Loucy (cell line): ENCODE data around the gene IFITM5.
"Not testable (repeated sequence)": the region's sequence is repeated elsewhere in the genome, so short reads cannot be mapped to it uniquely, and the experiment has no call there.

Source experiments
- H2AFZ ChIP-seq: fragments of 200-600 bp; sonication (generic); 2 replicates; pipeline ENCODE4 v1.6.0; 2016; ENCODE audit warnings: antibody characterized with exemption, mild to moderate bottlenecking, low read length, moderate library complexity
- H3F3A ChIP-seq: fragments of 200-600 bp; 2 replicates; pipeline ENCODE4 v1.6.0; 2016; ENCODE audit warnings: antibody characterized with exemption, low read depth, mild to moderate bottlenecking
- H3K27me3 ChIP-seq: fragments of 200-600 bp; sonication (generic); 2 replicates; pipeline ENCODE4 v1.6.1; 2014; ENCODE audit warnings: low read length, mild to moderate bottlenecking; ENCODE audit not compliant: insufficient read depth, poor library complexity, severe bottlenecking
- H3K36me3 ChIP-seq: fragments of 200-600 bp; sonication (generic); 2 replicates; pipeline ENCODE4 v1.6.1; 2016; ENCODE audit warnings: low read length; ENCODE audit not compliant: insufficient read depth
- H3K4me1 ChIP-seq: fragments of 200-600 bp; sonication (generic); 2 replicates; pipeline ENCODE4 v1.5.1; 2014; ENCODE audit warnings: low read length, mild to moderate bottlenecking; ENCODE audit not compliant: insufficient read depth, poor library complexity, severe bottlenecking
- H3K4me2 ChIP-seq: fragments of 200-600 bp; sonication (generic); 2 replicates; pipeline ENCODE4 v1.6.0; 2014; ENCODE audit warnings: antibody characterized with exemption, low read length, low read depth, mild to moderate bottlenecking; ENCODE audit not compliant: poor library complexity, severe bottlenecking
- H3K4me3 ChIP-seq: fragments of 200-600 bp; sonication (generic); 2 replicates; pipeline ENCODE4 v1.5.1; 2014; ENCODE audit warnings: low read length, mild to moderate bottlenecking, mixed read lengths; ENCODE audit not compliant: poor library complexity, severe bottlenecking
- H3K79me2 ChIP-seq: fragments of 200-600 bp; sonication (generic); 2 replicates; pipeline ENCODE4 v1.6.1; 2014; ENCODE audit warnings: low read length; ENCODE audit not compliant: insufficient read depth
- H3K9ac ChIP-seq: fragments of 200-600 bp; sonication (generic); 2 replicates; pipeline ENCODE4 v1.6.0; 2014; ENCODE audit warnings: mild to moderate bottlenecking, low read depth, low read length, moderate library complexity; ENCODE audit not compliant: poor library complexity, severe bottlenecking
- H3K9me2 ChIP-seq: fragments of 200-600 bp; sonication (generic); replicated peaks from 2 replicates; pipeline ENCODE4 v1.6.1; 2016; ENCODE audit warnings: low read depth, low read length, mixed read lengths
- H3K9me3 ChIP-seq: fragments of 200-600 bp; sonication (generic); 2 replicates; pipeline ENCODE4 v1.6.1; 2014; ENCODE audit warnings: mild to moderate bottlenecking, antibody characterized with exemption, low read length, low read depth; ENCODE audit not compliant: insufficient read depth
- H4K20me1 ChIP-seq: fragments of 200-600 bp; sonication (generic); 2 replicates; pipeline ENCODE4 v1.6.0; 2014; ENCODE audit warnings: antibody characterized with exemption, low read length, mild to moderate bottlenecking; ENCODE audit not compliant: insufficient read depth, poor library complexity, severe bottlenecking
- CTCF ChIP-seq: fragments of 200-600 bp; sonication (generic); conservative IDR thresholded peaks from 2 replicates; pipeline ENCODE4 v1.5.1; 2014; ENCODE audit warnings: mild to moderate bottlenecking, antibody characterized with exemption, low read length
- EZH2phosphoT487 ChIP-seq: fragments of 200-600 bp; IDR thresholded peaks from 2 replicates; pipeline ENCODE4 v1.6.1; 2018; ENCODE audit warnings: antibody characterized with exemption, mild to moderate bottlenecking, moderate library complexity, borderline replicate concordance

IFITM5 gene

GRCh38 chr11:329886-330253 lies 30.5 kb upstream of the IFITM5 start:
- no peaks in the 10 kb centered on the region for H3K9me3 ChIP-seq
- peaks cover 84% of the 10 kb centered on the region for H3K4me1 ChIP-seq
- peak overlapping the region; percentile 88 for H3K4me3 ChIP-seq
- H3K9me2 ChIP-seq: no peaks in the 10 kb centered on the region
- H3K79me2 ChIP-seq: peaks cover 60% of the 10 kb centered on the region
- H3K9ac ChIP-seq: peak overlapping the region; percentile 96
- peaks cover 40% of the 10 kb centered on the region for H3F3A ChIP-seq
- peak overlapping the region; percentile 82 for H3K4me2 ChIP-seq
- no peaks in the 10 kb centered on the region for H4K20me1 ChIP-seq
- no peak overlapping the region for H2AFZ ChIP-seq
- no peaks in the 10 kb centered on the region for H3K36me3 ChIP-seq
- no peaks in the 10 kb centered on the region for H3K27me3 ChIP-seq
- no peak for TF ChIP-seq EZH2phosphoT487
- no peak for TF ChIP-seq CTCF

DNA sequence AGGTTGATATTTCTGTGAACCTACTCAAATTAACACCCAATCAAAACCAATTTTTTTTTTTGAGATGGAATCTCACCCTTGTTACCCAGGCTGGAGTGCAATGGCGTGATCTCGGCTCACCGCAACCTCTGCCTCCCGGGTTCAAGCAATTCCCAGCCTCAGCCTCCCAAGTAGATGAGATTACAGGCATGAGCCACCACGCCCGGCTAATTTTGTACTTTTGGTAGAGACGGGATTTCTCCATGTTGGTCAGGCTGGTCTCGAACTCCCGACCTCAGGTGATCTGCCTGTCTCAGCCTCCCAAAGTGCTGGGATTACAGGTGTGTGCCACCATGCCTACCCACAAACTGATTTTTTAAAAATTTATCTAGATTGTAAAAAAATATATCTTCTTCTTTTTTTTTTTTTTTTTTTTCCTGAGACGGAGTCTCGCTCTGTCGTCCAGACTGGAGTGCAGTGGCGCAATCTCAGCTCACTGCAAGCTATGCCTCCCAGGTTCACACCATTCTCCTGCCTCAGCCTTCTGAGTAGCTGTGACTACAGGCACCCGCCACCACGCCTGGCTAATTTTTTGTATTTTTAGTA lies 29.3 kb upstream of the IFITM5 start:
- not testable (repeated sequence) for H3K27me3 ChIP-seq, H3K9me2 ChIP-seq, H3K36me3 ChIP-seq, H4K20me1 ChIP-seq, H2AFZ ChIP-seq, H3K9me3 ChIP-seq
- peak overlapping the region; percentile 85 for H3K4me2 ChIP-seq
- H3K9ac ChIP-seq: peak overlapping the region; percentile 96
- H3K4me1 ChIP-seq: peaks cover 84% of the 10 kb centered on the region
- H3F3A ChIP-seq: peaks cover 40% of the 10 kb centered on the region
- H3K79me2 ChIP-seq: peaks cover 56% of the 10 kb centered on the region
- peak overlapping the region; percentile 88 for H3K4me3 ChIP-seq

DNA sequence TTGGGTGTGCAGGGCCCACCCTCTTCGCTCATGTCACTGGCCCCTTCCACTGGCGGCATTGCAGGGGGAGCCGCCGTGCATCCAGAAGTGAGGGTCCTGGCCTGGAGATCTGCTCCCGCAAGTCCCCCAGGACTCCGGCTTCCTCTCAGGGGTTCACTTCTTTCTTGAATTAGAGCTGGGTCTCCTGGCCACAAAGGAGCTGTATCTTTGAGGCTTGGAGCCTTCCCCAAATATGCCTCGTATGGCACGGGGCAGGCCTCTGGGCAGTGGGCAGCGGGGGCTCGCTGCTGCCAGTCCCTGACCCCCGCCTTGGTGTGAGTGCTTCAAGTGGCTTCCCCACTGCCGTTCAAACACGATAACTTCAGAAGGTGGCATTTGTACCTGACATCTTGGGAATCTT lies 28.7 kb upstream of the IFITM5 start:
- H3K9me3 ChIP-seq: no peaks in the 10 kb centered on the region
- H3K4me1 ChIP-seq: peaks cover 84% of the 10 kb centered on the region
- TF ChIP-seq EZH2phosphoT487 (no peak), CTCF (no peak)
- H3K36me3 ChIP-seq: no peaks in the 10 kb centered on the region
- no peaks in the 10 kb centered on the region for H3K27me3 ChIP-seq
- peak overlapping the region; percentile 96 for H3K9ac ChIP-seq
- peaks cover 40% of the 10 kb centered on the region for H3F3A ChIP-seq
- peak overlapping the region; percentile 85 for H3K4me2 ChIP-seq
- H3K4me3 ChIP-seq: peak overlapping the region; percentile 88
- H3K79me2 ChIP-seq: peaks cover 56% of the 10 kb centered on the region
- no peak overlapping the region for H2AFZ ChIP-seq
- H3K9me2 ChIP-seq: no peaks in the 10 kb centered on the region
- H4K20me1 ChIP-seq: no peaks in the 10 kb centered on the region

DNA sequence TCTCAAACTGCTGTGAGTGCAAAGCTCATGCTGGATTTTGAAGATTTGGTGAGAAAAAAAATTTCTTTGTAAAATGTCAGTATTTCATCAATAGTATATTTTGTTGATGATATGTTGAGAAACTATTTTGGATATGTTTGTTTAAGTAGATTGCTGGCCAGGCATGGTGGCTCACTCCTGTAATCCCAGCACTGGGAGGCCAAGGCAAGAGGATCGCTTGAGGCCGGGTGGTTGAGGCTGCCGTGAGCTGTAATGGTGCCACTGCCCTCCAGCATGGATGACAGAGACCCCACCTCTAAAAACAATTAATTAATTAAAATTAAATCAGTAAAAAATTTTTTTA lies 28.2 kb upstream of the IFITM5 start:
- no peaks in the 10 kb centered on the region for H3K36me3 ChIP-seq
- peak overlapping the region; percentile 85 for H3K4me2 ChIP-seq
- no peaks in the 10 kb centered on the region for H3K9me2 ChIP-seq
- H3F3A ChIP-seq: peaks cover 40% of the 10 kb centered on the region
- H3K4me3 ChIP-seq: peak overlapping the region; percentile 68
- no peaks in the 10 kb centered on the region for H3K9me3 ChIP-seq
- peaks cover 79% of the 10 kb centered on the region for H3K4me1 ChIP-seq
- no peaks in the 10 kb centered on the region for H3K27me3 ChIP-seq
- no peak for TF ChIP-seq EZH2phosphoT487
- TF ChIP-seq CTCF: no peak
- no peaks in the 10 kb centered on the region for H4K20me1 ChIP-seq
- H3K9ac ChIP-seq: peak overlapping the region; percentile 87
- peaks cover 53% of the 10 kb centered on the region for H3K79me2 ChIP-seq
- no peak overlapping the region for H2AFZ ChIP-seq
